BJ (cell line): Measurements from ENCODE around the gene SDSL. TPM values are rescaled to one million over a fixed set of nuclear protein-coding genes. Genes with fewer than 3 reads are reported as not detected.

ENCODE experiments used
- CTCF ChIA-PET: fragments of 350-600 bp; formaldehyde crosslinking; extraction: SDS; loops from one replicate; lab custom pipeline; 2021; ENCODE audit warnings: antibody characterized with exemption, inconsistent platforms; lab: Yijun Ruan, JAX
- POLR2A ChIA-PET: fragments of 300-600 bp; sonication (Branson Sonifier 250); formaldehyde crosslinking; extraction: SDS; loops from one replicate; lab custom pipeline; 2021; ENCODE audit warnings: antibody characterized with exemption; lab: Charles Lee
- DNase-seq: peaks from one replicate; pipeline ENCODE4 v3.0.0-alpha.2; 2011; ENCODE audit warnings: low read depth
- H3K27me3 ChIP-seq: 2 replicates; pipeline ENCODE4 v1.6.0; 2011; ENCODE audit warnings: low read length; ENCODE audit not compliant: control insufficient read depth, insufficient read depth
- H3K36me3 ChIP-seq: 2 replicates; pipeline ENCODE4 v1.5.1; 2011; ENCODE audit warnings: low read length; ENCODE audit not compliant: control insufficient read depth, insufficient read depth
- H3K4me3 ChIP-seq: 2 replicates; pipeline ENCODE4 v1.5.1; 2011; ENCODE audit warnings: low read depth, mild to moderate bottlenecking, control low read depth, low read length
- polyA plus RNA-seq: library from polyadenylated mRNA; depleted of rRNA; stranded (reverse); fragments of >200 nt; gene quantifications from 2 replicates; pipeline ENCODE4 v1.2.3, GENCODE V29; 2011; rRNA removed
- TF ChIP-seq, protein P1 (sequence below): IDR thresholded peaks from 2 replicates; pipeline ENCODE4 v1.5.1; 2011; ENCODE audit warnings: low read depth, mild to moderate bottlenecking, control low read depth, inconsistent platforms, low read length, moderate library complexity; ENCODE audit not compliant: insufficient read depth

SDSL gene
- polyA plus RNA-seq, 1 experiment = 13.2 TPM

DNA sequence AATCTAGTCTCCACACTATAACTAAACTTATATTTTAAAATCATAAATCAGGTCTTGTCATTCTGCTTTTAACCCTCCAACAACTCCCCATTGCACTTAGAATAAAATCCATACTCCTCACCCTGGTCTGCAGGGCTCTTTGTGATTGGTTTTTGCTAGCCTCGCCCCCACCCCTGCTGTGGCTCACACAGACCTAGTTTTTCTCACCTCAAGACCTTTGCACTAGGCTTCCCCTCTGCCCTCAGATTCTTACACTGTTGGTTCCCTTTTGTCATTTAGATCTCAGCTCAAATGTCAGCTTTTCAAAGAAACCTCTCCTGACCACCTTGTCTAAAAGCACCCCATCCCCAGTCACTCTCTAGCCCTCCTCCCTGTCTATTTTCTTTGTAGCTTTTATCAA is 60.2 kb downstream of the SDSL start:
- no peak for DNase-seq
- TF ChIP-seq, protein P1, sequence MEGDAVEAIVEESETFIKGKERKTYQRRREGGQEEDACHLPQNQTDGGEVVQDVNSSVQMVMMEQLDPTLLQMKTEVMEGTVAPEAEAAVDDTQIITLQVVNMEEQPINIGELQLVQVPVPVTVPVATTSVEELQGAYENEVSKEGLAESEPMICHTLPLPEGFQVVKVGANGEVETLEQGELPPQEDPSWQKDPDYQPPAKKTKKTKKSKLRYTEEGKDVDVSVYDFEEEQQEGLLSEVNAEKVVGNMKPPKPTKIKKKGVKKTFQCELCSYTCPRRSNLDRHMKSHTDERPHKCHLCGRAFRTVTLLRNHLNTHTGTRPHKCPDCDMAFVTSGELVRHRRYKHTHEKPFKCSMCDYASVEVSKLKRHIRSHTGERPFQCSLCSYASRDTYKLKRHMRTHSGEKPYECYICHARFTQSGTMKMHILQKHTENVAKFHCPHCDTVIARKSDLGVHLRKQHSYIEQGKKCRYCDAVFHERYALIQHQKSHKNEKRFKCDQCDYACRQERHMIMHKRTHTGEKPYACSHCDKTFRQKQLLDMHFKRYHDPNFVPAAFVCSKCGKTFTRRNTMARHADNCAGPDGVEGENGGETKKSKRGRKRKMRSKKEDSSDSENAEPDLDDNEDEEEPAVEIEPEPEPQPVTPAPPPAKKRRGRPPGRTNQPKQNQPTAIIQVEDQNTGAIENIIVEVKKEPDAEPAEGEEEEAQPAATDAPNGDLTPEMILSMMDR = no peak
- POLR2A ChIA-PET = no interaction called here
- Histone ChIP-seq H3K27me3 (peaks cover 28% of the 10 kb centered on the region), H3K36me3 (no peaks in the 10 kb centered on the region), H3K4me3 (no peak overlapping the region)
- CTCF ChIA-PET = no interaction called here

DNA sequence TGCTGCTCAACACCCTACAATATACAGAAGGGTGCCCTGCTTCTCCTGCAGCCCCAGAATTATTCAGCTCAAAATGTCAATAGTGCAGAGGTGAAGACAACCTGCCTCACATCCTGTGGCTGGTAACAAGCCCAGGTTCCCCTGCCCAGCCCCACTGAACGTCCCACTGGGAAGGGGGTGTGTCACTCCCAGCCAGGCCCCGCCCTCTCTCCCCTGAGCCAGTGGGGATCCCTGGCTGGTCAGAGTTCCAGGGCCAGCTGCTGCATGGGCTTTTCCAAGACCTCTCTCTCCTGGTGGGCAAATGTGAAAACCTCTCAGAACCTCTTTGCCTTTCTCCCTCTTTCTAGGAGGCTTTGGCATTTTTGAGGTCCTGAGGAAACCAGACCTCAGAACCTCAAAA is 63.1 kb downstream of the SDSL start:
- ChIA-PET POLR2A (no interaction called here), CTCF (no interaction called here)
- DNase-seq = no peak
- Histone ChIP-seq H3K4me3 (no peak overlapping the region), H3K27me3 (no peaks in the 10 kb centered on the region; the same call in 1 of the 2 replicates), H3K36me3 (no peaks in the 10 kb centered on the region)
- TF ChIP-seq, protein P1 = no peak

GRCh38 chr12:113486722-113487121 is 64.5 kb downstream of the SDSL start:
- H3K36me3 ChIP-seq = no peaks in the 10 kb centered on the region
- ChIA-PET POLR2A (no interaction called here), CTCF (no interaction called here)
- no peak for DNase-seq
- TF ChIP-seq, protein P1 = no peak
- no peak overlapping the region for H3K4me3 ChIP-seq
- no peaks in the 10 kb centered on the region; the same call in 1 of the 2 replicates for H3K27me3 ChIP-seq

Other genes starting within 250 kb of the SDSL start
- gene DDX54, start 236.9 kb upstream of the SDSL start, polyA plus RNA-seq = 36.2 and 54.7 TPM in 2 replicates
- gene RITA1, start 236.7 kb upstream of the SDSL start, polyA plus RNA-seq = 13.2 and 19.4 TPM in 2 replicates
- gene TPCN1, start 200.9 kb upstream of the SDSL start, polyA plus RNA-seq = 17.4 and 31.9 TPM in 2 replicates
- 14.4 and 27.3 TPM in 2 replicates for gene SLC8B1, start 87.3 kb upstream of the SDSL start, polyA plus RNA-seq
- gene PLBD2, start 63.8 kb upstream of the SDSL start, polyA plus RNA-seq = 20.1 and 30.9 TPM in 2 replicates
- gene SDS, start 18.5 kb upstream of the SDSL start, polyA plus RNA-seq = not detected in 2 replicates
- gene LHX5, start 49.5 kb downstream of the SDSL start, polyA plus RNA-seq = not detected in 2 replicates